Renal pelvis (tissue), 4 donors: ENCODE measurements around the gene AGBL1. TPM values are rescaled to one million over a fixed set of nuclear protein-coding genes. Genes with fewer than 3 reads are reported as not detected.
A peak's percentile ranks its signal among the peaks of the same experiment; 100 is the strongest.
"Not testable (repeated sequence)": the region's sequence is repeated elsewhere in the genome, so short reads cannot be mapped to it uniquely, and the experiment has no call there.

Experiments used
- DNase-seq: peaks from one replicate; pipeline ENCODE4 v3.0.0-alpha.2; 2013
- polyA plus RNA-seq, 3 donors: library from polyadenylated mRNA; unstranded; fragments of 120-200 nt; gene quantifications; one replicate each; pipeline ENCODE4 v1.2.1, GENCODE V29; 2013; ENCODE audit not compliant: insufficient read length in 3 of 3

The AGBL1 gene
- polyA plus RNA-seq, 3 donors, result 0.14 to 0.16 (median 0.15) TPM

GRCh38 chr15:86399041-86399954 lies 319.6 kb downstream of the AGBL1 start:
- DNase-seq, result no peak

GRCh38 chr15:86403221-86403620 lies 323.6 kb downstream of the AGBL1 start:
- DNase-seq, result no peak

GRCh38 chr15:86403914-86404583 lies 324.4 kb downstream of the AGBL1 start:
- DNase-seq, result no peak

GRCh38 chr15:86408261-86408660 lies 328.6 kb downstream of the AGBL1 start:
- no peak for DNase-seq

GRCh38 chr15:86411916-86412315 lies 332.2 kb downstream of the AGBL1 start:
- DNase-seq, result no peak

- DNase-seq, result no peak
Observed at GRCh38 chr15:86413191-86413590, 333.5 kb downstream of the AGBL1 start.

GRCh38 chr15:86425746-86426145 lies 346.1 kb downstream of the AGBL1 start:
- no peak for DNase-seq

- DNase-seq, result no peak
Observed at GRCh38 chr15:86432861-86433260, 353.2 kb downstream of the AGBL1 start.

GRCh38 chr15:86433983-86434382 lies 354.3 kb downstream of the AGBL1 start:
- no peak for DNase-seq

GRCh38 chr15:86439614-86440013 lies 359.9 kb downstream of the AGBL1 start:
- no peak for DNase-seq

GRCh38 chr15:86444527-86444926 lies 364.9 kb downstream of the AGBL1 start:
- no peak for DNase-seq

- DNase-seq, result no peak
Observed at GRCh38 chr15:86445579-86446252, 366.0 kb downstream of the AGBL1 start.

- no peak for DNase-seq
Observed at GRCh38 chr15:86446253-86446640, 366.6 kb downstream of the AGBL1 start.

- not testable (repeated sequence) for DNase-seq
Observed at GRCh38 chr15:86465470-86466039, 385.9 kb downstream of the AGBL1 start.

GRCh38 chr15:86481720-86482119 lies 402.0 kb downstream of the AGBL1 start:
- DNase-seq, result no peak

- no peak for DNase-seq
Observed at GRCh38 chr15:86483936-86484335, 404.3 kb downstream of the AGBL1 start.

- DNase-seq, result peak; percentile 0
Observed at GRCh38 chr15:86488046-86488445, 408.4 kb downstream of the AGBL1 start.

GRCh38 chr15:86489981-86490380 lies 410.3 kb downstream of the AGBL1 start:
- DNase-seq, result no peak

GRCh38 chr15:86491118-86491517 lies 411.4 kb downstream of the AGBL1 start:
- DNase-seq, result no peak

- no peak for DNase-seq
Observed at GRCh38 chr15:86493884-86494283, 414.2 kb downstream of the AGBL1 start.

- no peak for DNase-seq
Observed at GRCh38 chr15:86494475-86494874, 414.8 kb downstream of the AGBL1 start.

- no peak for DNase-seq
Observed at GRCh38 chr15:86502301-86502700, 422.6 kb downstream of the AGBL1 start.
